Measurements from ENCODE around the gene AK2. TPM values are rescaled to one million over a fixed set of nuclear protein-coding genes. Genes with fewer than 3 reads are reported as not detected.

The AK2 gene
- polyA plus RNA-seq, 3 donors, result 68.8 to 180 (median 162) TPM

- H3K9ac ChIP-seq (ENCODE audit: insufficient read depth, low read length, poor library complexity, severe bottlenecking), result peak overlapping the region; percentile 93
- WGBS (ENCODE audit: insufficient coverage), result 100% methylated on average over 2 of the region's 5 CpGs
- Mint-ChIP-seq H3K27ac (peak overlapping the region; percentile 99 to 100 (median 100)), H3K4me1 (peaks cover 92% of the 10 kb centered on the region), H3K4me3 (no peak overlapping the region), H3K36me3 (peaks cover 8 to 10% of the 10 kb centered on the region in 2 donors), H3K27me3 (ENCODE audit: low read depth in 3 of 3) (peaks cover 0 to 9% (median 2%) of the 10 kb centered on the region in 3 donors), H3K9me3 (peaks cover 0 to 2% (median 0%) of the 10 kb centered on the region in 7 donors)
- peak overlapping the region; percentile 97 to 100 for H3K27ac ChIP-seq (ENCODE audit: low read depth in 1 of 2, low read length in 2 of 2)
- peaks cover 96 to 100% of the 10 kb centered on the region in 2 donors for H3K4me1 ChIP-seq (ENCODE audit: control insufficient read depth in 1 of 2, insufficient read depth in 2 of 2, low read length in 2 of 2)
- H3K36me3 ChIP-seq (replicated peaks in 1 of 2; ENCODE audit: control insufficient read depth in 1 of 2, insufficient read depth in 2 of 2, low read length in 2 of 2), result no peaks in the 10 kb centered on the region
- peaks cover 3% of the 10 kb centered on the region for H3K79me2 ChIP-seq (ENCODE audit: insufficient read depth, low read length)
- intact Hi-C loops (cut with micrococcal nuclease), result loop anchor here in 1 of 2 donors (5.0 kb wide), 1 partner anchor 41 kb away; no protein-coding TSS in a partner anchor
- TF ChIP-seq CTCF (IDR thresholded peaks at IDR 0.05), result no peak
- peak in 1 of 3 donors; percentile 37 for DNase-seq
- H3K27me3 ChIP-seq (ENCODE audit: control insufficient read depth in 2 of 2, insufficient read depth in 2 of 2, low read length in 2 of 2), result no peaks in the 10 kb centered on the region
- H3K4me3 ChIP-seq (replicated peaks in 1 of 3; ENCODE audit: low read depth in 2 of 3, low read length in 3 of 3), result peak overlapping the region in 1 of 3 experiments; percentile 48
- H3K9me3 ChIP-seq (replicated peaks in 1 of 2; ENCODE audit: control insufficient read depth in 1 of 2, insufficient read depth in 1 of 2, low read length in 2 of 2), result no peaks in the 10 kb centered on the region
- no peaks in the 10 kb centered on the region for H4K20me1 ChIP-seq (ENCODE audit: insufficient read depth, low read length)
- peak overlapping the region; percentile 50 for H3K4me2 ChIP-seq (replicated peaks; ENCODE audit: extremely low read depth, low read length, poor library complexity, severe bottlenecking)
- H2AFZ ChIP-seq (ENCODE audit: insufficient read depth, low read depth, low read length, poor library complexity, severe bottlenecking), result no peak overlapping the region
These were observed 45.3 kb downstream of the AK2 start for GRCh38 chr1:32991386-32991785.

DNA sequence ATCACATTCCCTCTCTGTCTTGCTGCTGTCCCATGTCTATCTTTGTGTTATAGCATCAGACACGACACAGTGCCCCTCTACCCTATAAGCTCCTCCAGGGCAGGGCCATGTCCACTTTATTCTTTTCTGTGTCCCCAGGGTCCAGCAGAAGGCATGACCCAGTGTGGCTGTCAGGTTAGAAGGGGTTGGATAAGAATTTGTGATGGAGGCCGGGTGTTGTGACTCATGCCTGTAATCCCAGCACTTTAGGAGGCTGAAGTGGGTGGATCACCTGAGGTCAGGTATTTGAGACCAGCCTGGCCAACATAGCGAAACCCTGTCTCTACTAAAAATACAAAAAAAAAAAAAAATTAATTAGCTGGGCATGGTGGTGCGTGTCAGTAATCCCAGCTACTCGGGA, 45.8 kb downstream of the AK2 start:
- intact Hi-C loops (cut with micrococcal nuclease), result loop anchor here in 1 of 2 donors (5.0 kb wide), 1 partner anchor 41 kb away; no protein-coding TSS in a partner anchor
- DNase-seq, result no peak
- Histone ChIP-seq H3K36me3 (replicated peaks in 1 of 2; ENCODE audit: control insufficient read depth in 1 of 2, insufficient read depth in 2 of 2, low read length in 2 of 2) (no peaks in the 10 kb centered on the region), H3K79me2 (ENCODE audit: insufficient read depth, low read length) (peaks cover 3% of the 10 kb centered on the region), H3K9ac (ENCODE audit: insufficient read depth, low read length, poor library complexity, severe bottlenecking) (peak overlapping the region; percentile 37), H3K4me3 (replicated peaks in 1 of 3; ENCODE audit: low read depth in 2 of 3, low read length in 3 of 3) (peak overlapping the region in 1 of 3 experiments; percentile 7), H3K27ac (ENCODE audit: low read depth in 1 of 2, low read length in 2 of 2) (peak overlapping the region; percentile 97 to 100), H3K27me3 (ENCODE audit: control insufficient read depth in 2 of 2, insufficient read depth in 2 of 2, low read length in 2 of 2) (no peaks in the 10 kb centered on the region), H3K4me1 (ENCODE audit: control insufficient read depth in 1 of 2, insufficient read depth in 2 of 2, low read length in 2 of 2) (peaks cover 95 to 100% of the 10 kb centered on the region in 2 donors), H2AFZ (ENCODE audit: insufficient read depth, low read depth, low read length, poor library complexity, severe bottlenecking) (no peak overlapping the region), H4K20me1 (ENCODE audit: insufficient read depth, low read length) (no peaks in the 10 kb centered on the region), H3K4me2 (replicated peaks; ENCODE audit: extremely low read depth, low read length, poor library complexity, severe bottlenecking) (no peak overlapping the region), H3K9me3 (replicated peaks in 1 of 2; ENCODE audit: control insufficient read depth in 1 of 2, insufficient read depth in 1 of 2, low read length in 2 of 2) (no peaks in the 10 kb centered on the region)
- H3K27ac Mint-ChIP-seq, result peak overlapping the region; percentile 99 to 100 (median 100)
- H3K27me3 Mint-ChIP-seq (ENCODE audit: low read depth in 3 of 3), result peaks cover 0 to 9% (median 2%) of the 10 kb centered on the region in 3 donors
- no peak overlapping the region for H3K4me3 Mint-ChIP-seq
- TF ChIP-seq CTCF (IDR thresholded peaks at IDR 0.05), result no peak
- peaks cover 93% of the 10 kb centered on the region for H3K4me1 Mint-ChIP-seq
- peaks cover 0 to 2% (median 0%) of the 10 kb centered on the region in 7 donors for H3K9me3 Mint-ChIP-seq
- H3K36me3 Mint-ChIP-seq, result peaks cover 11 to 12% of the 10 kb centered on the region in 2 donors
- WGBS (ENCODE audit: insufficient coverage), result no CpG with 5 or more reads among the region's 5 CpGs

Measured in CD14-positive monocyte (primary cell).